ENCODE measurements around the gene SPINK1. TPM values are rescaled to one million over a fixed set of nuclear protein-coding genes. Genes with fewer than 3 reads are reported as not detected.

Gene SPINK1
- total and polyA plus RNA-seq, 9 of the 15 experiments (the other 6 are each of a cell fraction or from before 2014, with no cell fraction given) = 0.45 to 2.2 (median 0.65) TPM; not detected in 1

GRCh38 chr5:147801461-147801860 lies 30.0 kb downstream of the SPINK1 start (continued):
- TF ChIP-seq ARID4B (CRISPR knock-in tag; IDR thresholded peaks at IDR 0.05) (no peak), SFPQ (IDR thresholded peaks at IDR 0.05; ENCODE audit: low read depth, low read length) (no peak), CBFB (CRISPR knock-in tag; IDR thresholded peaks at IDR 0.05) (no peak), MYC (IDR thresholded peaks at IDR 0.05; ENCODE audit: low read depth, low read length) (no peak), MYC (CRISPR knock-in tag; IDR thresholded peaks at IDR 0.05; ENCODE audit: borderline replicate concordance, low read depth) (no peak)

All from K562 (cell line).